GM19395 (cell line): ENCODE measurements around the gene KRTAP20-1.

Experiments
- ATAC-seq: cut with Tn5 transposase; IDR thresholded peaks from one replicate; pipeline ENCODE4 v1.9.1; 2021; ENCODE audit warnings: mild to moderate bottlenecking, moderate library complexity; ENCODE audit not compliant: unreplicated experiment

The KRTAP20-1 gene, protein sequence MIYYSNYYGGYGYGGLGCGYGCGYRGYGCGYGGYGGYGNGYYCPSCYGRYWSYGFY

DNA sequence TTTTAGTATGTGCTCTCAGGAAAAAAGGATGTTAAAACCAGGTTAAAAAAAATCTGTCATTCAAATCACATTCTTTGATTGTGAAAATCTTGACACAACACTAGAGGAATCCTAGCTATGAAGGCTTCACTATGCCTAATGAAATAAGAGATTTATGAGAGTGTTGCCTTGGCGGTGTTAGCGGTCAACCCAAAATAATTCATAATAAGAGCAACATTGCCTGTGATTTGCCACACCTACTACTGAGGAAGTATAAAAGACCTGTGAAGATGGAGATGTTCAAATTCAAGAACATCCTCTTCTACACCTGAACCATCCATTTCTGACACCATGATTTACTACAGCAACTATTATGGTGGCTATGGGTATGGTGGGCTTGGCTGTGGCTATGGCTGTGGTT is at the start of gene KRTAP20-1:
TSS of gene KRTAP20-1 (plus strand) at position 301 of the 400 bp plus-strand sequence. CDS start at position 331, 30 bp downstream.
- ATAC-seq: no peak

DNA sequence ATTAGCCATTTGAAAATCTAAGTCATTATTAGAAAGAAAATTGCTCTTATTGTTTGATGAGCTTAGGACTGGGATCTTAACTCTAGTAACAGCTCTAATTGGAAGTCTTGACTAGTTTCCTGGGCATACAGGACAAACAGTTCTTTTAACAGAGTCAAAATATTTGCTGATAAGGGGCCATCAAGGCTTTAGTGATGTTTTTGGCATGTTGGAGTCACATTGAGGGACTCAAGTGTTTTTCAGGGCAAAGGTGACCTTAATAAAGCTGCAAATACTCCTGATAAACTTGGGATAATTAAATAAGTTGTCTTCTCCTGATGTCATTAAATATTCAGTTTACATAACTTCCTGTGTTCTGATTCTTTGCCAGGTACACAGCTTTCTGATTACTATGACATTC is 48.6 kb upstream of the KRTAP20-1 start:
- ATAC-seq: no peak

DNA sequence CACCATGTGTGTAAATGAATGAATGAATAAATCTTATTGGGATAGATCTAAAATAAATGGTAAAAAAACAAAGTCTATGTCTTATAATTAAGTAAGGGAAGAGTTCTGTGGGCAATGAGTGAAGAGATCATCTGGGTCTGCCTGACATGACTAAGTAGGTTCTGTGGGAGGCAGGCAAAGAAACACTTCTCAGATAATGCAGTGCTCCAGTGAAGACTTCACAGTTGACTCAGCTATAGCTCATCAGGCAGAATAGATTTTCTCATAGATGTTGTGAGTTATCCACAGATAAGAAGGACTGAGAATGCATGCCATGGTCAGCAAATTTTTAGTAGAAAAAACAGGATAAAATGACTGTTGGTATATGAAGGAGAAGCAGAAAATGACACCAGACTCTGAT is 38.5 kb upstream of the KRTAP20-1 start:
- no peak for ATAC-seq

DNA sequence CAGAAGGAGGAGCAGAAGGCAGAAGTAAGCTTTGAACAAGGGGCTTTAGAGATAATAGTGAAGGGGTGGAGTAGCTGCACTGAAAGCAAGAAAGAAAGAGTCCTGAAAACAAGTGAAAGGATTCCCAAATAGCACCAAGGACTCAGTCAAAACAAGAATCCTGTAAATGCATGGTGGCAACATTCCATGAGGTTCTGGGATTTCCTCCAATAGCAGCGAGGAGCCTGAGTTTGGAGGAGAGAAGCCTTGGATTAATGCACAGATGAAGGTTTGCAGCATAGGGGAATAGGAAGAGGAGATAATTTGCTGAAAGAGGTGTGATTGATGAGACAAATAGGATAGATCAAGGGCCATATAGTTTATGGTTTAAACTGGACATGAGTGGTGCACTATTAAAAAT is 36.9 kb upstream of the KRTAP20-1 start:
- ATAC-seq: no peak

DNA sequence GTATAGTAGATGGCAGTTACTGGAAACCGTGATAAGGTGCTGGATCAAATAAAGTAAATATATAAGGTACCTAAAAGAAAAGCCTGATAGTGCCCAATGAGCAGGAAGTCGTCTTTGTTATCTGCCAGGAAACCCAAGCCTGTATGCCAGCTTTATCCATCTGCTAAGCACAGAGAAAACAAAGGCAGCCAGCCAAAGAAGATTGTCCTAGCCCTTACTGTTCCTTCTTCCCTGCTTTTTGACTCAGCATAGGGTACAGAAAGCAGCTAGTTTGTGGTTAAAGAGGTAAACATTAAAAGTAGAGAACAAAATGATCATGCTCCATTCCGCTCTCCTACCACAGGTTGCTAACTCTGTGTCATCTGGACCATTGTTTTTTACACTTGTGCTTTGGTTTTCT is 36.1 kb upstream of the KRTAP20-1 start:
- ATAC-seq: no peak

DNA sequence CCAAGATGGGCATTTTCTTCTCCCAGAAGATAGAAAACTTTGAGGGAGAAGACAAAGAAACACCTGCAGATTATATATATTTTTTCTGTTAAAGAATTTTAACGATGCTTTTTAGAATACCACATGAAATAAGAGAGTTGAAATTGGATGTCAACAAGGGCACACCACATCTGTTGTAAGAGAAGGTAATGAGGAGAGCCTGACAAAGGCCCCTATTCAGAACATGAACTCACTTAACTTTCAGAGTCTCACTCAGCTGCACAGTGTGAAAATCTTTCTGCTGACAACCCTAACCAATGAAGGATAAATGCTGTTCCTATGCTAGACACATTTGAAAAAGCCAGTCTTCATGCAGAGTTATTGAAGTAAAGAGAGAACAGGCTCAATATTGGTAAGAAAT is 33.4 kb upstream of the KRTAP20-1 start:
- no peak for ATAC-seq

DNA sequence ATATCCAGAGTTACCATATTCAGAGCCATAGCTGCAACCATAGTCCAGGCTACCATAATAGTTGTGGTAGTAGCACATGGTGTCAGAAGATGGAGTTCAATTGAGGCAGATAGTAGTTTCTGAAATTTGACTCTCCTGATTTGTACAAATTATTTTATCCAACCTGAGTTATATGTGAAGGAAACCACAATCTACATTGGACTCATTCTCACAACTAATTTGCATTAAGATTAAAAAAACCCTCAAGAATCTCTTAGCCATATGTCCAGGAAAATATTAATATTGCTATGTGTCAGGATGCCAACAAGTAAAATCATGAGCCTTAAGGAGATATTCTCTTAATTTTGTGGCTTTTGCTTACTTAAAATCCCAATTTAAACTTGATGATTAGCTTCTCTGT is 25.9 kb upstream of the KRTAP20-1 start, which contains the start of gene KRTAP22-2:
TSS of gene KRTAP22-2 (minus strand) at position 101 of the 400 bp plus-strand sequence.
- ATAC-seq: no peak

DNA sequence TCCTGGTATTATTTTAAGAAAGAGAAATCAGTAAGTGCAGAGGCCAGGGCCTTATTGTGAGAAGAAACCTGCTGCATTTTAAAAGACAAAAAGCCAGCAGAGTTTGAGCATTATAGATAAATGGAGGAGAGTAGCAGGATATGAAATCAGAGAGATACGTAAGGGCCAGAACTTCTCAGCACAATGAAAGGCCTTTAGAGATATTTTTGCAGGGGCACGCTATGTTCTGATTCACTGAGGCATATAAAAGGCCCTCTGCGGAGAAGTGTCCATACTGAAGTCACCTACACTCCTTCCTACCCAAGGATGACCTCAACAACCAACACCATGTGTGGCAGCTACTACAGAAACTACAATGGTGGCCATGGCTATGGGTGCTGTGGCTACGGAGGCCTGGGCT is 24.1 kb upstream of the KRTAP20-1 start, which contains the start of gene KRTAP6-3:
TSS of gene KRTAP6-3 (plus strand) at position 301 of the 400 bp plus-strand sequence. CDS start at position 307, 6 bp downstream.
- no peak for ATAC-seq

DNA sequence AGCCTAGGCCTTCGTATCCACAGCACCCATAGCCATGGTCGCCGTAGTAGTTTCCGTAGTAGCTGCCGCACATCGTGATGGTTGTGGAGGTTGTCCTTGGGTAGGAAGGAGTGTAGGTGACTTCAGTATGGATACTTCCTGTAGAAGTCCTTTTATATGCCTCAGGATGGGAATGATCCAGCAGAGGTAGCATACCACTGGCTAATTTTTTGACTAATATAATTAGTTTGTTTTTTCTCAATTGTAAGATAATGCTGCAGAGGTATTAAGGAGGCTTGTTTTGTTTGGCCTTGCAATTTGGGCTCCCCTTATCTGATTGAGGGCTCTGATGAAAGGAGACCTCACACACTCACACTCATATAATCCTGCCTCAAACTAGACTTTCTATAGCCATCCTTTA is 17.4 kb upstream of the KRTAP20-1 start, which contains the start of gene KRTAP6-2:
TSS of gene KRTAP6-2 (minus strand) at position 101 of the 400 bp plus-strand sequence. CDS start at position 73, 28 bp downstream.
- ATAC-seq: no peak

DNA sequence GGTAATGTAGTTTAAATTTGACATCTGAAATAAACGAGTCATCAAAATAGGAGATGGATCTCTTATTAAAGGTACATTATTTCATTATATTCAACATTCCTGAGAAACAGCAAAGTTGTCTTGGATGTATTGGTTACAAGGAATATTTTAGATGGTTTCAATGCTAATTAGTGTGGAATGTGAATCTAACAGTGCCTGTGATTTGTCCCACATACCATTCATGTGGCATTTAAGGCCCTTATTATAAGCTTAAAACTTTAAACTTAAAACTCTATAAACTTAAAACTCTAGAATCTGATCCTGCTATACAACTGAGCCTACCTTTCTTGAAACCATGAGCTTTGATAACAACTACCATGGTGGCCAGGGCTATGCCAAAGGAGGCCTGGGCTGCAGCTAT is 15.4 kb upstream of the KRTAP20-1 start, which contains the start of gene KRTAP22-1:
TSS of gene KRTAP22-1 (plus strand) at position 301 of the 400 bp plus-strand sequence.
- no peak for ATAC-seq

DNA sequence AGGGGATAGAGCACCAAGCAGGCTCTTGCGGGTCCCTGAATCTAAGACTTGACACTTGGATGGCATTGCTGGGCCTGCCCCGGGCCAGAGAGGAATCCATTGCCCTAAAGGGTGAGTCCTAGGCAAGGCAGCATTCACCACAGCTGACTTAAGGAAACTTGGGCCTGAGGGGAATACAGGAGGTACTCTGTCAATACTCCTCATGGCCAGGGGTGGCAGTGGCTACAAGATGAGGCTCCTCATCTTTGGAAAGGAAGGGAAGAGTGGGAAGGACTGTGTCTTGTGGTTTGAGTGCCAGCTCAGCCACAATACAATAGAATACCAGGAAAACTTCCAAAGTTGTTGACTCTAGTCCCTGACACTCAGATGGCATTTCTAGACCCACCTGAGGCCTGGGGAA is 10.3 kb upstream of the KRTAP20-1 start:
- no peak for ATAC-seq

DNA sequence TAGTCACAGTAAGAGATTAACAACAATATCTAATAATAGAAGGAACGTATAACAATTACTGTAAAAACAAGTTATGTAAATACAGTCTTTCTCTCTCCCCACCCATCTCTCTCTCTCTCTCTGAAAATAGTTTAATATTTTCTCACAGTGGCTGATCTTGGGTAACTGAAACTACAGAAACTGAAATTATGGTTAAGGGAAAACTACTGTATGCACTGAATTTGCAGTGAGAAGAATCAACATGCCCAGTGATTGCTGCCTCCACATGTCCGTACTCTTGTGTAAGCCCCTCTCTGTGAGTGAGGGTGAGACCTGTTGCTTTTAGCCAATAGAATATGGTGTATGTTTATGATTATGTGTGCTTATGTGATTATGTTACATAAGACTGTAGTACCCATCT is 4.1 kb upstream of the KRTAP20-1 start:
- ATAC-seq: no peak

DNA sequence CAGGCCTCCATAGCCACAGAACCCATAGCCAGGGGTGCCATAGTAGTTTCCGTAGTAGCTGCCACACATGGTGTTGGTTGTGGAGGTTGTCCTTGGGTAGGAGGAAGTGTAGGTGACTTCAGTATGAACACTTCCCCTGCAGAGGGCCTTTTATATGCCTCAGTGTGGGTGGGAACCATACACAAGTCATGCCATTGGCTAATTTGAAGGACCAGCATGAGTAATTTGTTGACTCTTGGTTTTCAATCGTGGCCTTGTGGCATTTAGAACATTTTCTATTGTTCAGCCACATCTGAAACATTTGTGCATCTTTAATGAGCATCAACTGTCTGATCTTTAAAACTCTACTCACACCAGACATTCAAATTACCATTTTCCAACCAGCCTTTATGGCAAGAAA is 2.4 kb upstream of the KRTAP20-1 start, which contains the start of gene KRTAP6-1:
TSS of gene KRTAP6-1 (minus strand) at position 95 of the 400 bp plus-strand sequence. CDS start at position 69, 26 bp downstream.
- ATAC-seq: no peak

DNA sequence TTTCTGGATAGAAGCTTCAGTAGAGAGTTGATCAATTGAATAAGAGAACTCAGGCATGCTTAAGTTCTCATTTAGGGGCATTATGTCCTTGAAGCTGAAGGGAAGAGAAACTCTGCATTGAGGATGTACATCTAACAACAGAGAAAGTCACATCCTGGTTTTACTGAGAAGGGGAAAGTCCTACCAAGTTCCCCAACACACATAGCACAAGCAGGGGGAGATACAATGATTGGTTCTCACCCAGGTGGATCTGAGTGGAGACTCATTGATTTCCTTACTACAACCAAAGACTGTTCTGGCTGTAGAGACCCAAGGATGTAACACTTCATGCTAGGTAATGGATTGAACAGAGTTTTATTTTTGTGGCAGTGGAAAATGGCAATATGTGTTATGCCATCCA is 1.0 kb upstream of the KRTAP20-1 start:
- ATAC-seq: no peak

DNA sequence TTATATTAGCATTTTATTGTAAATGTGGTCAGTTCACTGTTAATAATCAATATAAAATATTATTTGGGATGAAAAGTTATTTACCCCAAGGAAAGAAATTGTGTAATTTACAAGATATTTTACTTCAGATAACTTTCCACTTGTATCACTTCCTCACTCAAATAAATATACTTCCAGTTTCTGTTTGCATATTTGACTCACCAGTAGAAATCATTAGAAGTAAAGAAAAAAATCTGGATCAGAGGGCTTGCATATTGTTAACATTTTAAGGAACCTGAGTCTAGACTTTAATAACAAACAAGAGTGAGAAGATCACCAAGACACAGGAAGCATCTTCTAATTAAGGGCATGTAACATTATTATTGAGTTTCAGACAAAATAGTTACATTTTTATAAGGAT is 3.9 kb downstream of the KRTAP20-1 start:
- ATAC-seq: no peak

DNA sequence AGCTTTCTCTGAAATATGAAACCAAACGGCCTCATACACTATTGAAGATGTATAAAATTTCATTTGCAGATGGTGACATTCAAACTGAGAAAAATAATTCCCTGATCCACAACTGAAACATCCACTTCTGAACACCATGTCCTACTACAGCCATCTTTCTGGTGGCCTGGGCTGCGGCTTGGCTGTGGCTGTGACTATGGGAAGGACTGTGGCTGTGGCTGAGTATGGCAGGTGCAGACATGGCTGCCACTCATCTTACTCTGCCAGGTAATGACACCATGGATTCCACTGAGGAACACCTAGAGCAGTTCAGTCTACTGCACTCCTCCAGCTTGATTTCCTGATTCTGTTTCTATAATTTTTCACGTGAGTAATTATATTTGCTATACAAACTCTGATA is 4.3 kb downstream of the KRTAP20-1 start, which contains the start of gene KRTAP20-4:
TSS of gene KRTAP20-4 (plus strand) at position 106 of the 400 bp plus-strand sequence.
- ATAC-seq: no peak

DNA sequence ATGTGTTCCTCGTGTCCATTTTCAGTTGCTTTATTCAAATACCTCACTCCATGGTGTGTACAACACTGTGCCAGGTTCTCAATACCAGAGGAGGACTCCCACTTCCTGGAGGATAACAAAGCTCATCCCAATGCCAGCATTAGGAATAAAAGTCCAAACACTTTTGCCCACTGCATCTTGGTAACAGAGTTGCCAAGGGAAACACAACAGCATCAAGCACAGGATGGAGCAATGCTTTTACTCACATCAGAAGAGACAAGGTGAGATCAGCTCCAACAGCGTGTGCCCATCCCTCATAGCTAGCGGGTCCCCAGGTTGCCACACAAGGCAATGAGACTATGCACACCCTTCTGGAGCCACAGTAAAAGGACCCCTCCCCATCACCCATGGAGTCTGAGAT is 7.1 kb downstream of the KRTAP20-1 start:
- no peak for ATAC-seq

DNA sequence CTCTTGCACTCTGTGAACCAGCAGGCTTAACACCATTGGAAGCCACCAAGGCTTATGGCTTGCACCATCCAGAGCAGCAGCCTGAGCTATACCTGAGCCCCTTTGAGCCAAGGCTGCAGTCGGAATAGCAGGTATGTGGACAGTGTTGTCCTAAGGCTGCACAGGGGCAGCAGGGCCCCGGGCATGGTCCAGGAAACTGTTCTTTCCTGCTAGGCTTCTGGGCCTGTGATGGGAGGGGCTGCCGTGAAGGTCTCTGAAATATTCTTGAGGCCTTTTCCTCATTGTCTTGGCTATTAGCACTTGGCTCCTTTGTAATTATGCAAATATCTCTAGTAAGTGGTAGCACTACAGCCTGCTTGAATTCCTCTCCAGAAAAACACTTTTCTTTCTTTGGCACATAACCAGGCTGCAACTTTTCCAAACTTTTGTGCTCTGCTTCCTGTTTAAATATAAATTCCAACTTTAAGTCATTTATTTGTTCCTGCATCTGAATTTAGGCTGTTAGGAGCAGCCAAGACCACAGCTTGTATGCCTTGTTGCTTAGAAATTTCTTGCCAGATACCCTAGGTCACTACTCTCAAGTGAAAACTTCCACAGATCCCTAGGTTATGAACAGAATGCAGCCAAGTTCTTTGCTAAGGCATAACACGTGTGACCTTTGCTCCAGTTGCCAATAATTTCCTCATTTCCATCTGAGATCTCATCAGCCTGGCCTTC is 9.4 kb downstream of the KRTAP20-1 start:
- ATAC-seq: no peak

DNA sequence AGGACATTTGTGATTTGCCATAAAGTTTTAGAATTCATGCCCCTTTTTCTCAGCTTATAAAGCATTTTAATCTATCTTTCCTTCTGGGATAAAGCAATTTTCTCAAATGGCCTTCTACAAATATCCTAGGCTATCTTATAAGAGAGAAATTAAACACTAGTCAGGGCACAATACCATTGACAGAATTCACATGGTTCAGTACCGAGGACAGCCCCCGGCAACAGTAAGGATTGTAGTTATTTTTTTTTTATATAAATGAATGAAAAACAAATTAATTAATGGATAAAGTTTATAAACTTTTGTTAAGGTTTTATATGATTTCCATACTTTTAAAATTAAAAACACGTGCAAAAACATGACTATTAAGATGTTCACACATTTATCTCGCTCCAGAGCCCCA is 11.9 kb downstream of the KRTAP20-1 start:
- ATAC-seq: no peak

DNA sequence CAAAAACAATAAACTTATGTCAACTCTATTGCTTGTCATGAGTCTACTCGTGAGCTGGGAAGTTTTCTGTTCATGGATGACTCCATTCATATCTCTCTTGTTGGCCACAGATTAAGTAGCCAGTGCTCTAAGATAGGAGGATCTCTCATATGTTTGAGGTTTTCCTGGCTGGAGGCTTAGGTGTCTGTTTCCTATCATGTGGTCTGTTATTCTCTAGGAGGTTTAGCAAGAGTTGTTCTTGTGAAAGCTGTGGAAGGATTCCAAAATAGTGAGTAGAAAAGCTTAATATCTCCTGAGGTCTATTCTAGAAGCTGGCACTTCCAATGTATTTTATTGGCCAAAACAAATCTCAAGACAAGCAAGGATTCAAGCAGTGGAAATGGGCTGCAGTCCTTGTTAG is 13.0 kb downstream of the KRTAP20-1 start:
- no peak for ATAC-seq

DNA sequence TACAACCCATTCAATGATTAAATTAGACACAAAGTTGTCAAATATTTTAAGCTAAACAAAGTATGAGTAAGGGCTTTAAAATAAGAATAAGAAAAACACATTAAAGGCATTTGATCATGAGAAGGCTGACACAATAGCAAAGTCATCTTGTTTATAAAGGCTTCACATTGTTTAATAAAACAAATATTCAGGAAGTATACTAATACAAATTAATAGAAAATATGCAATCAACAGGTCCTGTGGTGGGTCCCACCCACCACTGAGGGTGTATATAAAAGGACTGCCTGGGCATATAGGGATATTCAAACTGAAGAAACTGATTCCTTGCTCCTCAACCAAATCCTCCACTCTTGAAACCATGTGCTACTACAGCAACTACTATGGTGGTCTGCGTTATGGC is 18.7 kb downstream of the KRTAP20-1 start, which contains the start of gene KRTAP20-2:
TSS of gene KRTAP20-2 (plus strand) at position 301 of the 400 bp plus-strand sequence. CDS start at position 359, 58 bp downstream.
- ATAC-seq: no peak

DNA sequence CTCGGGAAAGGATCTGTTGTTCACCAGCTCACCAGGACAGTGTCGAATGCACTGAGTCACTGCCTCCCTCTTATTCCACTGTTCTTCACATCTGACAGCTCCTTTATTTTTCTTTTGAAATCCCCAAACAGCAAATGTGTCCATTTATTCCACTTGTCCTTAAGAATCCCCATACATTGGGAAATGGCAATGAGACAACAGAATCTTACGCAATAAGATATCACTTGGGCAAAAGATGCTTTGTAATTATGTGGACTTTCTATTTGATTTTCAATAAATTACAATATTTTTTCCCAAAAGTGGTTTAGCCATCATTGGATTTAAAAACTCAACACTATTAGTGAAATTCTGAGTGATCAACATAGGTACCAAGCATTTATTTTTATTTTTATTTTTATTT is 22.5 kb downstream of the KRTAP20-1 start:
- no peak for ATAC-seq
